Activated CD4-positive, alpha-beta memory T cell treated with anti-CD3 and anti-CD28 coated beads for 36 hours (primary cell): ENCODE results near the gene ING1. TPM values are rescaled to one million over a fixed set of nuclear protein-coding genes. Genes with fewer than 3 reads are reported as not detected.
"Not testable (repeated sequence)": the region's sequence is repeated elsewhere in the genome, so short reads cannot be mapped to it uniquely, and the experiment has no call there.

Source experiments
- CTCF ChIA-PET: fragments of 350-600 bp; sonication (Branson Sonifier 250); formaldehyde crosslinking; loops from one replicate; lab custom pipeline; 2021; ENCODE audit warnings: antibody characterized with exemption, inconsistent platforms; lab: Charles Lee
- POLR2A ChIA-PET: fragments of 350-600 bp; sonication (Branson Sonifier 250); formaldehyde crosslinking; loops from one replicate; lab custom pipeline; 2021; ENCODE audit warnings: antibody characterized with exemption; lab: Charles Lee
- DNase-seq: peaks from one replicate; pipeline ENCODE4 v3.0.0-alpha.2; 2020
- H3K27ac Mint-ChIP-seq: one replicate; pipeline ENCODE4 v1.8.0; 2021; ENCODE audit warnings: mixed read lengths
- H3K27me3 Mint-ChIP-seq: one replicate; pipeline ENCODE4 v1.8.0; 2021; ENCODE audit warnings: mixed read lengths
- H3K36me3 Mint-ChIP-seq: one replicate; pipeline ENCODE4 v1.8.0; 2021; ENCODE audit warnings: mixed read lengths
- H3K4me1 Mint-ChIP-seq: one replicate; pipeline ENCODE4 v1.8.0; 2021; ENCODE audit warnings: low read depth, mixed read lengths
- H3K4me3 Mint-ChIP-seq: one replicate; pipeline ENCODE4 v1.8.0; 2021; ENCODE audit warnings: mild to moderate bottlenecking, mixed read lengths
- H3K9me3 Mint-ChIP-seq: one replicate; pipeline ENCODE4 v1.8.0; 2021; ENCODE audit warnings: mixed read lengths
- intact Hi-C: fragments of 100-400 bp; cut with micrococcal nuclease; formaldehyde crosslinking; loops from one replicate; pipeline ENCODE4 v1.15.1; 2023
- total RNA-seq, 2 experiments: library from RNA; stranded (reverse); gene quantifications; one replicate each; pipeline ENCODE4 v1.2.3, GENCODE V29; 2021

ING1 gene
- total RNA-seq, 2 experiments from 2014 or later, result 18.4 to 18.7 TPM

DNA sequence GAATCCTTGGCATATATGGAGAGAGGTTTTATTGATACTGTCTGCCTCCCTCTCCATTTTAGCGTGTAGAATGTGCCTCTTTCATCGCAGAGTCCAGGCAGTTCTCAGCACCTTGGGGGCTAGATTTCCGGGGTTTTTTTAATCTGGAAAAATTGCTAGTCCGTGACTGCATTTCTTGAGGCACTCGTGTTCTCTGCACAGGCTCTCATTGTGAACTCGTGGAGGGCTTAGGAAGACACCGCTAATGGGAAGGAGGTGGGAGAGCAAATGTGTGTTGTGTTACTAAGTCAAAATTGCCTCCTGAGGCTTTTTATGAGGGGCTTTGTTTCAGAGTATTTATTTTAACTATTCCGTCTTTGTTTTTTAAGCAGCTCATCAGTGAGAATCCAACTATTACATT is 10.1 kb downstream of the ING1 start:
- ChIA-PET POLR2A (interaction anchor here (0.6 to 1.1 kb wide), 2 partner anchors 12 to 102 kb away, joined by 4 to 5 read pairs; no protein-coding TSS in a partner anchor), CTCF (no interaction called here)
- Mint-ChIP-seq H3K4me1 (peaks cover 25% of the 10 kb centered on the region), H3K9me3 (no peaks in the 10 kb centered on the region), H3K27me3 (no peaks in the 10 kb centered on the region), H3K27ac (no peak overlapping the region), H3K4me3 (no peak overlapping the region), H3K36me3 (peaks cover 15% of the 10 kb centered on the region)
- intact Hi-C loops, result no loop called here
- no peak for DNase-seq

DNA sequence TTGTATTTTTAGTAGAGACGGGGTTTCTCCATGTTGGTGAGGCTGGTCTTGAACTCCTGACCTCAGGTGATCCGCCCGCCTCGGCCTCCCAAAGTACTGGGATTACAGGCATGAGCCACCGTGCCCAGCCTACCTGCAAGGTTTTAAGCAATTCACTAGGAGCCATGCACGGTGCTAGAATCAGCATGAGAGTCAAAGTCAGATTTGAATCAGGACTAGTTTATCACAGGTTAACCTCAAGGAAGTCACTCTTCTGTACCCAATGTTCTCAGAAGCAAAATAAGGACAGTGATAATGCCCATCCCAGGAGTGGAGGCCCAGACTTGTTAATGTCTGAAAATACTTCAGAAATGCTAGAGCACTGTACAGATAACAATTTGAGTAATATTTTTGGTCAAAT is 12.7 kb downstream of the ING1 start:
- intact Hi-C loops, result loop anchor here (1.0 to 5.0 kb wide), 2 partner anchors 11 to 91 kb away; no protein-coding TSS in a partner anchor

DNA sequence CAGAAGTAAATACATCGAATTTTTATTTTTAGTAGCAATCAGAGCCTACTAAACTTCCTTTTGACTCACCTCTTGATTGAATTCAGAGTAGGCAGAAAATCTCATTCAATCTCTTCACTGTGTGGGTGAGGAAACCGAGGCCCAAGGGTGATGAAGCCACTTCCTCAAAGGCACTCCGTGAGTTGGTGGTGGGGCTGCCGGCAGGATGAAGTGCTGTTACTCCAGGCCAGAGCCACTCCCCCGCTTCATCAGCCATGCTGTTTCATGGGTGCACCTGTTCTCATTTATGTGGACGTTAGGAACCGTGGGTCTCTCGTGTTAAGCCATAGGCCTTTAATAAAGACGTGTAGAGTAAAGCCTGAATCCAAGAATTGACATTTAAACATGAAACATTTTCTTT is 13.2 kb downstream of the ING1 start:
- H3K4me1 Mint-ChIP-seq, result peaks cover 19% of the 10 kb centered on the region
- intact Hi-C loops, result loop anchor here (1.0 to 5.0 kb wide), 2 partner anchors 11 to 91 kb away; no protein-coding TSS in a partner anchor
- no peaks in the 10 kb centered on the region for H3K27me3 Mint-ChIP-seq
- H3K36me3 Mint-ChIP-seq, result peaks cover 2% of the 10 kb centered on the region
- CTCF ChIA-PET, result no interaction called here
- POLR2A ChIA-PET, result no interaction called here
- H3K27ac Mint-ChIP-seq, result peak overlapping the region; percentile 71
- H3K4me3 Mint-ChIP-seq, result peak overlapping the region; percentile 24
- peak; percentile 86 for DNase-seq
- H3K9me3 Mint-ChIP-seq, result no peaks in the 10 kb centered on the region

More for the DNA sequence above, 12.7 kb downstream of the ING1 start:
- peak; percentile 33 for DNase-seq
- H3K9me3 Mint-ChIP-seq, H3K27me3 Mint-ChIP-seq, H3K36me3 Mint-ChIP-seq, H3K4me3 Mint-ChIP-seq, CTCF ChIA-PET: not testable (repeated sequence)
- H3K4me1 Mint-ChIP-seq, result peaks cover 19% of the 10 kb centered on the region
- peak overlapping the region; percentile 71 for H3K27ac Mint-ChIP-seq
- POLR2A ChIA-PET, result interaction anchor here (0.6 to 0.8 kb wide), 2 partner anchors 90 to 264 kb away, joined by 3 read pairs; no protein-coding TSS in a partner anchor

DNA sequence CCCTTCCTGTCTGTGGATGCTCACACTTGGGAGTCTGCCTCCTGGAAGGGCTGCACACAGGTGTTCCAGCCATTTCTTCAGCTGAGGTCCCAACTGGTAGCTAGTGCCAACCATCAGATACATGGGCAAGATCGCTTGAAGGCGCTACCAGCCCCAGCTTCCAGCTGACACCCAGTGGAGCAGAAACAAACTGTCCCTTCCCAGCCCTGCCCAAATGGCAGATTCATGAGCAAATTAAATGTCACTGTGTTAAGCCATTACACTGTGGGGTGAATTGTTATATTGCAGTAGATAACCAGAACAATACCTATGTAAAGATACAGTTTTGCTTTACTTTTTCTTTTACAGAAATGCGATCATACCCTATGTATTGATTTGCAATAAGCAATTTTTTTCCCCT is 17.6 kb downstream of the ING1 start:
- Mint-ChIP-seq H3K9me3 (no peaks in the 10 kb centered on the region), H3K4me3 (no peak overlapping the region), H3K36me3 (no peaks in the 10 kb centered on the region), H3K27ac (no peak overlapping the region), H3K27me3 (no peaks in the 10 kb centered on the region), H3K4me1 (peaks cover 10% of the 10 kb centered on the region)
- POLR2A ChIA-PET, result no interaction called here
- CTCF ChIA-PET, result no interaction called here
- no peak for DNase-seq
- intact Hi-C loops, result no loop called here

DNA sequence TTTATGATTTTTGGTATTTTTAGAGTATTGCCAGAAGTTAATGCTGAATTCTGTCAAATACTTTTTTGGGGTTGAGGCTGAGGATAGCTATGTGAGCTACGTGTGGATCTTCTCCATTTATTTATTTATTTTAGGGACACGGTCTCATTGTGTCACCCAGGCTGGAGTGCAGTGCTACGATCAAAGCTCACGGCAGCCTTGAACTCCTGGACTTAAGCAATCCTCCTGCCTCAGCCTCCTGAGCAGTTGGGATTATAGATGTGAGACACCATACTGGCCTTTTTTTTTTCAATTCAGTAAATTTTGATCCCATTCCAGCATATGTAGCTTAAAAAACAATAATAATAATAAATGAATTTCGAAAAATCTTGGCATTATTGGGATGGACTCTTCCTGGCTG is 21.1 kb downstream of the ING1 start:
- Mint-ChIP-seq H3K4me1 (no peaks in the 10 kb centered on the region), H3K27ac (no peak overlapping the region), H3K4me3 (no peak overlapping the region), H3K27me3 (no peaks in the 10 kb centered on the region), H3K36me3 (no peaks in the 10 kb centered on the region), H3K9me3 (peaks cover 4% of the 10 kb centered on the region)
- intact Hi-C loops, result no loop called here
- ChIA-PET CTCF (no interaction called here), POLR2A (no interaction called here)
- no peak for DNase-seq

DNA sequence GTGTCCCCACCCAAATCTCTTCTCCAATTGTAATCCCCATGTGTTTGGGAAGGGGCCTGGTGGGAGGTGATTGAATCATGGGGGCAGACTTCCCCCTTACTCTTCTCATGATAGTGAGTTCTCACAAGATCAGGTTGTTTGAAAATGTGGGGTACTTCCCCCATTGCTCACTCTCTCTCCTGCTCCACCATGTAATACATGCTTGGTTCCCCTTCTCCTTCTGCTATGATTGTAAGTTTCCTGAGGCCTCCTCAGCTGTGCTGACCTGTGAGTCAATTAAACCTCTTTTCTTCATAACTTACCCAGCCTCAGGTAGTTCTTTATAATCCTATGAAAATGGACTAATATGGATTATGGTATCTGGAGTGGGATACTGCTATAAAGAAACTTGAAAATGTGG is 24.1 kb downstream of the ING1 start:
- Mint-ChIP-seq H3K4me1 (no peaks in the 10 kb centered on the region), H3K9me3 (peaks cover 6% of the 10 kb centered on the region), H3K27me3 (no peaks in the 10 kb centered on the region), H3K4me3 (no peak overlapping the region), H3K27ac (no peak overlapping the region), H3K36me3 (no peaks in the 10 kb centered on the region)
- intact Hi-C loops, result no loop called here
- ChIA-PET POLR2A (no interaction called here), CTCF (no interaction called here)
- DNase-seq, result no peak

DNA sequence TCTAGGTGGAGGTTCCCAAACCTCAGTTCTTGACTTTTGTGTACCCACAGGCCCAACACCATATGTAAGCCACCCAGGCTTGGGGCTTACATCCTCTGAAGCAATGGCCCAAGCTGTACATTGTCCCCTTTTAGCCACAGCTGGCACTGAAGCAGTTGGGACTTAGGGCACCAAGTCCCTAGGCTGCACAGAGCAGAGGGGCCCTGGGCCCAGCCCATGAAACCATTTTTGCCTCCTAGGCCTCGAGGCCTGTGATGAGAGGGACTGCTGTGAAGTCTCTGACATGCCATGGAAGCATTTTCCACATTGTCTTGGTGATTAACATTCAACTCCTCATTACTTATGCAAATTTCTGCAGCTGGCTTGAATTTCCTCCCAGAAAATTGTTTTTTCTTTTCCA is 30.2 kb downstream of the ING1 start:
- intact Hi-C loops, result no loop called here
- H3K4me1 Mint-ChIP-seq, result no peaks in the 10 kb centered on the region
- ChIA-PET POLR2A (no interaction called here), CTCF (no interaction called here)
- no peak overlapping the region for H3K4me3 Mint-ChIP-seq
- peaks cover 6% of the 10 kb centered on the region for H3K36me3 Mint-ChIP-seq
- no peaks in the 10 kb centered on the region for H3K27me3 Mint-ChIP-seq
- no peak overlapping the region for H3K27ac Mint-ChIP-seq
- no peak for DNase-seq
- peaks cover 19% of the 10 kb centered on the region for H3K9me3 Mint-ChIP-seq

DNA sequence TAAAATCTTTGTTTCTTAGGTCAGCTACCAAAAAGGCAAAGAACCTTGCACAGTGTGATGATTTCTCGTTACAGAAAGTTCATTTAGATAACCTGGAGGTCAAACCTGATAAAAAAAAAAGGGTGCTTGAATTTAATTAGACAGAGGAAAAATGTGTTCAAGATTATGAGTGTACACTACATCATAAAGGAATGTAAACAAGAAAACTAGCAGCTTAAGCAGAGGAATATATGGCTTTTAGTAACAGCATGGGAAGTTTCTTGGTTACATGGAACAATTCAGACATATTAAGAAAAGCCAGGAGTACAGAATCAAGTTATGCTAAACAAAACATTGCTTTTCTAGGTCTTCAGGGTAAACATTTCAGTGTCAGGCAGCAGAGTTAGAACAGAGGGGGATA is 32.9 kb downstream of the ING1 start:
- CTCF ChIA-PET, result no interaction called here
- no peaks in the 10 kb centered on the region for H3K4me1 Mint-ChIP-seq
- intact Hi-C loops, result no loop called here

DNA sequence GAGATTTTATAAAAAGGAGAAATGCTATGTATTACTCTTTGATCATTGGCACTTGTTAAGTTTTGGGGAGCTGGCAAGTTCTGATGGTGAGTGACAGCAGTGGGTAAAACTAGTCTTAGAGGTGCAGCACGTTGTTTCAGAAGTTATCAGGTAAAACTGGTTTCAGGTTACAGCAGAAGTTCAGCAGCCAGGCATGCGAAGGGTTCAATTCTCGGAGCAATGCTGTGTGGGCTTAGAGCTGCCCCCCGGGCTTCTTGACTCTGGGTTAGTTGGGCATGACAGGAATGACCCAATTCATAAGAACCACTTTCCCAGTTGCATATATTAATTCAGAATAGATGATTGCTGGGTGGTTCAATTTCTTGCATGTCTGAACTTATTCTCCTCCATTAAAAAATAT is 34.8 kb downstream of the ING1 start:
- H3K4me1 Mint-ChIP-seq, result no peaks in the 10 kb centered on the region
- no peak for DNase-seq
- H3K4me3 Mint-ChIP-seq, result no peak overlapping the region
- POLR2A ChIA-PET, result no interaction called here
- H3K9me3 Mint-ChIP-seq, result peaks cover 11% of the 10 kb centered on the region
- CTCF ChIA-PET, result no interaction called here
- no peak overlapping the region for H3K27ac Mint-ChIP-seq
- H3K36me3 Mint-ChIP-seq, result peaks cover 10% of the 10 kb centered on the region
- no peaks in the 10 kb centered on the region for H3K27me3 Mint-ChIP-seq
- intact Hi-C loops, result no loop called here

More for the DNA sequence above, 32.9 kb downstream of the ING1 start:
- Mint-ChIP-seq H3K9me3 (peaks cover 19% of the 10 kb centered on the region), H3K4me3 (no peak overlapping the region), H3K27me3 (no peaks in the 10 kb centered on the region), H3K27ac (no peak overlapping the region), H3K36me3 (peaks cover 8% of the 10 kb centered on the region)
- POLR2A ChIA-PET, result no interaction called here
- DNase-seq, result no peak

DNA sequence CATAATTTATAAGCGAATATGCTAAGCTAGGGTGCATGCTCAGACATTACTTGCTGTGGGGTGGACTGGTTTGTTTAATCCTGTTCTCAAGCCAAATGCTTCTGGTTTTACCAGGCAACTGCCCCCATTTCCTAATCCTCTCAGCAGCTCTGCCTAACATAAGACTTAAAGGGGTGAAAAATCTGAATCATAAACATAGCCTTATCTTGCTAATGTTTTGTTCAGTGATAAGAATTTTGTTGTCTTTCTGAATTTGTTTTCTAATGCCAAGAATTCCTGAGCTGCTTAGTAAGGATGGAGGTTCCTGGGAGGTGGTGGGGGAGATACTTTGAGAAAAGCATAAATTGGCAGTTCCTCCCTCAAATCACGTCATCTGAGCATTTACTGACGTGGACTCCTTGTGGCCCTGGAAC is 42.7 kb downstream of the ING1 start:
- Mint-ChIP-seq H3K36me3 (peaks cover 2% of the 10 kb centered on the region), H3K4me3 (no peak overlapping the region), H3K9me3 (no peaks in the 10 kb centered on the region), H3K4me1 (no peaks in the 10 kb centered on the region), H3K27me3 (peaks cover 2% of the 10 kb centered on the region), H3K27ac (no peak overlapping the region)
- CTCF ChIA-PET, result no interaction called here
- intact Hi-C loops, result no loop called here
- POLR2A ChIA-PET, result no interaction called here
- DNase-seq, result no peak

DNA sequence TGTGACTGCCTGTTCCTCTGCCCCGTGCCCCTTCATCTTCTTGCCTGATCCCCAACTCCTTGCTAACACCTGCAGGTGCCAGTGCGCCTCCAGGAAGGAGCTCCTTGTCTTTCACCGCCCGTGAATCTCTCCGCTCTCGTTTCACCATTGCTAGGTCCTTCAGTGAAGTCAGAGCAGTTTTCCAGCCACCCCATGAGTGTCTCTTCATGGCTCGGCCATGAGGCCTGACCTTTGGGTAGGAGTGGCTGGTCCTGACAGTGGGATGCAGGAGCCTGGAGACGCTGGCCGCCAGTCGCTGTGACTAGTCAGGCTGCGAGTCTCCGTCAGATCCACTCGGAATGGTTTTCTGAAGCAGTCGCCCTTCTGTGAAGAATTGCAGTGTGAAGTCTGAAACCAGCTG is 43.8 kb downstream of the ING1 start:
- intact Hi-C loops, result no loop called here
- Mint-ChIP-seq H3K27me3 (peaks cover 2% of the 10 kb centered on the region), H3K36me3 (peaks cover 2% of the 10 kb centered on the region), H3K4me3 (no peak overlapping the region), H3K9me3 (no peaks in the 10 kb centered on the region), H3K27ac (no peak overlapping the region), H3K4me1 (no peaks in the 10 kb centered on the region)
- POLR2A ChIA-PET, result no interaction called here
- CTCF ChIA-PET, result no interaction called here
- no peak for DNase-seq

DNA sequence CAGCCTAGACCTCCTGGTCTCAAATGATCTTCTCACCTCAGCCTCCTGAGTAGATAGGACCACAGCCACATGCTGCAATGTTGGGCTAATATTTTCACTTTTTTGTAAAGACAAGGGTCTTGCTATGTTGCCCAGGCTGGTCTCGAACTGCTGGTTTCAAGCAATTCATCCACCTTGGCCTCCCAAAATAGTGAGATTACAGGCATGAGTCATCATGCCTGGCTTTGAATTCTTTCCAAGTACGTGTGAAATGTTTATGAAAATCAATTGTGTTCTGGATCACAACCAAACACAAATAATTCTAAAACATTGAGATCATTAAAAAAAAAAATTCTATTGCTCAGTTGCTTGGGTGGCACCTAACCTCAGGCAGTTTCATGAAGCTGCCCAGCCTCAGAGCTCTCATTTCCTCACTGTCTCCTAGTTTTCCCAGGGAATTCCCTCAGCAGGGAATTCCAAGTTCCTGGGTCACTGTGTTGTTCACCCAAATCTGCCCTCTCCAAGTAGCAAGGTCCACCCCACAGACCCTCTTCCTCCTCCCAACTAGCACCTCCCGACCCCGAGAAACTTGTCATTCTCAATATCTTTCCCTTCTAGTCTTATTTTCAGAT is 44.8 kb downstream of the ING1 start:
- H3K9me3 Mint-ChIP-seq, result no peaks in the 10 kb centered on the region
- no peak overlapping the region for H3K4me3 Mint-ChIP-seq
- no peaks in the 10 kb centered on the region for H3K4me1 Mint-ChIP-seq
- H3K27me3 Mint-ChIP-seq, result peaks cover 4% of the 10 kb centered on the region
- H3K36me3 Mint-ChIP-seq, result no peaks in the 10 kb centered on the region
- CTCF ChIA-PET, result no interaction called here
- DNase-seq, result no peak
- no peak overlapping the region for H3K27ac Mint-ChIP-seq
- intact Hi-C loops, result no loop called here
- POLR2A ChIA-PET, result no interaction called here

DNA sequence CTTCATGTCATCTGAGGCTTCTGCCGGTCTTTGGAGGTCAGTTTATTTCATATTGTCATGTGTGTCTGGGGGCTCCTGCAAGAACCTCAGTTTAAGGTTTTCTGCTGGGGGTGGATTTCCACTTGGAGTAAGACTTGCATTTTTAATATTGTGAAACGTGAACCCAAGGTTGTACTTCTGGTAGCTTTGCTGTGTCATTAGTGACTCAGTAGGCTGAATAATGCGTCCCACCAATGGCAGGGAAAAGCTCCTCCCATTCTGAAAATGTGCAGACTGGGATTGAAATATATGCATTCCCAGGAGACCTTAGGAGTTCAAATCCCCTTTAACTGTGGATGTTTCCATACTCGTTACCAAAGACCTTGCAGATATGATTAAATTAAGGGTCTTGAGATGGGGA is 46.2 kb downstream of the ING1 start:
- ChIA-PET POLR2A (no interaction called here), CTCF (no interaction called here)
- H3K4me3 Mint-ChIP-seq, result no peak overlapping the region
- no peak for DNase-seq
- H3K36me3 Mint-ChIP-seq, result no peaks in the 10 kb centered on the region
- H3K27ac Mint-ChIP-seq, result no peak overlapping the region
- H3K4me1 Mint-ChIP-seq, result no peaks in the 10 kb centered on the region
- no peaks in the 10 kb centered on the region for H3K9me3 Mint-ChIP-seq
- H3K27me3 Mint-ChIP-seq, result peaks cover 10% of the 10 kb centered on the region
- intact Hi-C loops, result no loop called here
